OCI-LY3 (cell line): ENCODE results near the gene RBM33.

Experiments used
- EZH2phosphoT487 ChIP-seq: fragments of 200-600 bp; shearing (Covaris generic); IDR thresholded peaks from 2 replicates; pipeline ENCODE4 v1.6.1; 2018; ENCODE audit warnings: antibody characterized with exemption, mixed run types, low read depth
- TF ChIP-seq, protein P1 (sequence below): fragments of 200-600, 300-600 bp; sonication (generic); IDR thresholded peaks from 2 replicates; pipeline ENCODE4 v1.5.1; 2014; ENCODE audit warnings: antibody characterized with exemption, low read length, low read depth

DNA sequence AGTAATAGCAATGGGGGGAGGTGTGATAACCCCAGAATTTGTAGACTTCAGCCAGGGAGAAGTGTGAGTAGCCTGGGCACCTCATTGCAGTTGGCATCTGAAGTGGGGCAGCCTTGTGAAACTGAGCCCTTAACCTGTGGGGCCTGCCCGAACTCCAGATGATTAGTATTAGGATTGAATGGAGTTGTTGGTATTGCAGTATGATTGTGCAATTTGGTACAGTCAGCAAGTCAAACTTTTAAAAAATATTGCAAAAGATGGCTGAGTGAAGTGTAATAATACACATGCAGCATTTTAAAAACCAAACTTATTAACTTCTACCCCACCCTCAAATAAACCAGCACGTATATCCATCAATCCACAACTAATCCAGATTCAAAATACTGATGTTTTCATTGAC lies 9.3 kb downstream of the RBM33 start:
- TF ChIP-seq, protein P1, sequence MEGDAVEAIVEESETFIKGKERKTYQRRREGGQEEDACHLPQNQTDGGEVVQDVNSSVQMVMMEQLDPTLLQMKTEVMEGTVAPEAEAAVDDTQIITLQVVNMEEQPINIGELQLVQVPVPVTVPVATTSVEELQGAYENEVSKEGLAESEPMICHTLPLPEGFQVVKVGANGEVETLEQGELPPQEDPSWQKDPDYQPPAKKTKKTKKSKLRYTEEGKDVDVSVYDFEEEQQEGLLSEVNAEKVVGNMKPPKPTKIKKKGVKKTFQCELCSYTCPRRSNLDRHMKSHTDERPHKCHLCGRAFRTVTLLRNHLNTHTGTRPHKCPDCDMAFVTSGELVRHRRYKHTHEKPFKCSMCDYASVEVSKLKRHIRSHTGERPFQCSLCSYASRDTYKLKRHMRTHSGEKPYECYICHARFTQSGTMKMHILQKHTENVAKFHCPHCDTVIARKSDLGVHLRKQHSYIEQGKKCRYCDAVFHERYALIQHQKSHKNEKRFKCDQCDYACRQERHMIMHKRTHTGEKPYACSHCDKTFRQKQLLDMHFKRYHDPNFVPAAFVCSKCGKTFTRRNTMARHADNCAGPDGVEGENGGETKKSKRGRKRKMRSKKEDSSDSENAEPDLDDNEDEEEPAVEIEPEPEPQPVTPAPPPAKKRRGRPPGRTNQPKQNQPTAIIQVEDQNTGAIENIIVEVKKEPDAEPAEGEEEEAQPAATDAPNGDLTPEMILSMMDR = no peak
- TF ChIP-seq EZH2phosphoT487 = no peak
